Measurements from ENCODE around the gene ARHGAP8.

DNA sequence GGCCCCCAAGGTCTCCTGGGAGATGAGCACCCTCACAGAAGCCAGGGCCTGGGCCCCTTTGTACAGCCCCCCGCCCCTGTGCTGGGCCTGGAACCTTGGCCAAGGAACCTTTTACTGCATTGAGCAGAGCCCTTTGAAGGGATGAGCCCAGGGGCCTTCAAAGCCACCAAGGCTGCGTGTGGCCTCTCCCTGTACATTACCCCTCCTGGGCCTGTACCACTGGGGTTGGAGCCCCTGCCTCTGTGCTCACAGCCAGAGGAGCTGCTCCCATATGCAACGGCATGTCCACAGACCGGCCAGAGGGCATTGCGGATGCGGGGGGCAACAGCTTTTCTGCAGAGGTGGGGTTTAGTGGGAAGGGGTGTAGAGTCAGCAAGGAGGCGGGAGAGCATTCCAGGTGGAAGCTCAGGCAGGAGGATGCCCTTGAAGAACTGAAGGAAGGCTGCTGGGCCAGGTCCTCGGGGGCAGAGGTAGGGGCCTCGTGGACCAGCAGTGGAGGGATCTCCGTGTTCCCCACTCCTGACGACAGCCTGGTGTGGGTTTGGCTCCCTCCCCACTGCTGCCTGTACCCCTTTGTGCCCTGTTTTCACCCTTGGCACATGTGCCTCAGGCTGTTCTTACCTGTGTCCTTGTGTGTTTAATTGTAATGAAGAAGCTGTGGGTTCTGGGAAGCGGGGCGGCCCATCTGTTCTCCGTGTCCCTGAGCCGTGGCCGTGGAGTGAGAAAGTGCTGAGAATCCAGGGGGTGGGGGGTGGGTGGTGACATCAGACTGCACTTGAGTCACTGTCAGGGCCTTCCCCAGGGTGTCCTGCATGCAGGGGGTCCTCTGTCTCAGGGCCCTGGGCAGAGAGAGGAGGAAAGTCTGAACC lies 46.9 kb downstream of the ARHGAP8 start:
- TF ChIP-seq POLR2AphosphoS5 (IDR thresholded peaks at IDR 0.05) (no peak), POLR2A (IDR thresholded peaks at IDR 0.05) (no peak)

All from prostate gland (tissue), 1 donor.